Gastroesophageal sphincter (tissue), 3 donors: ENCODE measurements around the gene RAET1E.

Experiments
- CTCF ChIP-seq, 4 experiments: fragments of 200-600 bp in 2 of 4; fragments of 450-650 bp in 2 of 4; sonication (generic) in 1 of 4; IDR thresholded peaks; one replicate each; pipeline ENCODE4 v1.5.1; 2017 to 2019; ENCODE audit warnings: antibody characterized with exemption in 4 of 4, mild to moderate bottlenecking in 2 of 4, moderate library complexity in 2 of 4
- EP300 ChIP-seq: sonication (generic); formaldehyde crosslinking; IDR thresholded peaks from one replicate; pipeline ENCODE4 v1.6.1; 2017; ENCODE audit warnings: antibody characterized with exemption, mild to moderate bottlenecking
- POLR2A ChIP-seq, 2 donors: fragments of 450-650 bp; IDR thresholded peaks; one replicate each; pipeline ENCODE4 v1.6.1; 2017; ENCODE audit warnings: antibody characterized with exemption in 2 of 2, mild to moderate bottlenecking in 2 of 2, moderate library complexity in 1 of 2

DNA sequence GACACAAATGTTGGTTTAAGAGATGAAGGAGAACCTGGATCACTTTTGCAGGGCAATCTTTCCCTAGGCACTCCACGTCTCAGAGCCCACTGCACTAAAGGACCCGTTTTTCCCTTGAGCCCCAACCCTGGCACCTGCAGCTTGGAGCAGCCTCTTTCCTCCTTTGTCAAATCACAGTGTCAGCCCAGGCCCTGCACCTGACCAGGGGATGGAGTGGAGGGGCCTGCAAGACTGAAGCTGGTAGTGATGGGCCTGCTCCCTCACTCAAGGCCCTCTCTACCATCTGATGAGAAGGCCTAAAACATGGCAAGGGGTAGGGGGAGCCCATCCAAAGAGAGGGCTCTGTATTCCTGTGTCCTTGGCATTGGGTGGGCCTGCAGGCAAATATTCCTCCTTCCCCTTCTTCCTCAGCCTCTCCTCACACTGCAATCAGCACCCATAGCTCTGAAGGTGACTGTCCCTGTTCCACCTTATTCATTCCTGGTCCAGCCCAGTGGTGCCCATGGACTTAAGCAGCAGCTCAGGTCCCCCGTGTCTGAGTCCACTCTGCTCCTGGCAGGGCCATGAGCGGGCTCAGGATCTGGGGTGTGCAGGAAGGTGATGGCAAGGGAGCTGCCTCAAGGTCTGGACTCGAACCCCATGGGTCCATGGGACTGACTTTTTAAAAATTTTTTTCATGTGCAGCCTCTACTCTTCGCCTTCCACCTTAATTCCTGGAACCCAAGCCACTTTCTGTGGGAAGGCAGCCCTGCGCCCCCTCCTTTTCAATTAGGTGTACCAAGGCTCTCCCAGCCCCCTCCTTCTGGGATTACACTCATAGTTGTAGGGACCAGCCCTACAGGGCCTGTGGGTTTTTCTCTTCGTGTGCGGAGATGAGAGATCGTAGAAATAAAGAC, 18.3 kb upstream of the RAET1E start:
- TF ChIP-seq CTCF (IDR thresholded peaks at IDR 0.05) (no peak), POLR2A (IDR thresholded peaks at IDR 0.05) (no peak), EP300 (no peak)
